Peyer's patch (tissue), 4 donors: Measurements from ENCODE around the gene ATPAF2.

ENCODE experiments used
- CTCF ChIP-seq, 6 experiments: fragments of 450-650 bp in 4 of 6; fragments of 200-600 bp in 2 of 6; sonication (generic) in 1 of 6; IDR thresholded peaks; one replicate each; pipeline ENCODE4 v1.5.1; 2017 to 2019; ENCODE audit warnings: antibody characterized with exemption in 6 of 6, mild to moderate bottlenecking in 3 of 6, moderate library complexity in 1 of 6
- POLR2A ChIP-seq, 2 donors: fragments of 450-650 bp; IDR thresholded peaks; one replicate each; pipeline ENCODE4 v1.5.1; 2017; ENCODE audit warnings: antibody characterized with exemption in 2 of 2, mild to moderate bottlenecking in 2 of 2, moderate library complexity in 2 of 2

- TF ChIP-seq CTCF (IDR thresholded peaks at IDR 0.05) (no peak), POLR2A (IDR thresholded peaks at IDR 0.05) (no peak)
These were observed 18.0 kb downstream of the ATPAF2 start for GRCh38 chr17:18020971-18021370.
